GM21526 (cell line): Measurements from ENCODE around the gene DENND6A.
A peak's percentile ranks its signal among the peaks of the same experiment; 100 is the strongest.
"Not testable (repeated sequence)": the region's sequence is repeated elsewhere in the genome, so short reads cannot be mapped to it uniquely, and the experiment has no call there.

Experiments
- ATAC-seq: cut with Tn5 transposase; IDR thresholded peaks from one replicate; pipeline ENCODE4 v1.9.1; 2021; ENCODE audit warnings: moderate library complexity; ENCODE audit not compliant: unreplicated experiment, low FRiP score

The DENND6A gene, protein sequence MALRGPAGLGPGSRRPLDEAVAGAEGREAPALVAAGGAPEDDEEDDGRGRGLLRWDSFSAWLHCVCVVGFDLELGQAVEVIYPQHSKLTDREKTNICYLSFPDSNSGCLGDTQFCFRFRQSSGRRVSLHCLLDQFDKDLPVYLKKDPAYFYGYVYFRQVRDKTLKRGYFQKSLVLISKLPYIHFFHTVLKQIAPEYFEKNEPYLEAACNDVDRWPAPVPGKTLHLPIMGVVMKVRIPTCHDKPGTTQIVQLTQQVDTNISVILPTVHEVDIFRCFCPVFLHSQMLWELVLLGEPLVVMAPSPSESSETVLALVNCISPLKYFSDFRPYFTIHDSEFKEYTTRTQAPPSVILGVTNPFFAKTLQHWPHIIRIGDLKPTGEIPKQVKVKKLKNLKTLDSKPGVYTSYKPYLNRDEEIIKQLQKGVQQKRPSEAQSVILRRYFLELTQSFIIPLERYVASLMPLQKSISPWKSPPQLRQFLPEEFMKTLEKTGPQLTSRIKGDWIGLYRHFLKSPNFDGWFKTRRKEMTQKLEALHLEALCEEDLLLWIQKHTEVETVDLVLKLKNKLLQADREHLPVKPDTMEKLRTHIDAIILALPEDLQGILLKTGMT

DNA sequence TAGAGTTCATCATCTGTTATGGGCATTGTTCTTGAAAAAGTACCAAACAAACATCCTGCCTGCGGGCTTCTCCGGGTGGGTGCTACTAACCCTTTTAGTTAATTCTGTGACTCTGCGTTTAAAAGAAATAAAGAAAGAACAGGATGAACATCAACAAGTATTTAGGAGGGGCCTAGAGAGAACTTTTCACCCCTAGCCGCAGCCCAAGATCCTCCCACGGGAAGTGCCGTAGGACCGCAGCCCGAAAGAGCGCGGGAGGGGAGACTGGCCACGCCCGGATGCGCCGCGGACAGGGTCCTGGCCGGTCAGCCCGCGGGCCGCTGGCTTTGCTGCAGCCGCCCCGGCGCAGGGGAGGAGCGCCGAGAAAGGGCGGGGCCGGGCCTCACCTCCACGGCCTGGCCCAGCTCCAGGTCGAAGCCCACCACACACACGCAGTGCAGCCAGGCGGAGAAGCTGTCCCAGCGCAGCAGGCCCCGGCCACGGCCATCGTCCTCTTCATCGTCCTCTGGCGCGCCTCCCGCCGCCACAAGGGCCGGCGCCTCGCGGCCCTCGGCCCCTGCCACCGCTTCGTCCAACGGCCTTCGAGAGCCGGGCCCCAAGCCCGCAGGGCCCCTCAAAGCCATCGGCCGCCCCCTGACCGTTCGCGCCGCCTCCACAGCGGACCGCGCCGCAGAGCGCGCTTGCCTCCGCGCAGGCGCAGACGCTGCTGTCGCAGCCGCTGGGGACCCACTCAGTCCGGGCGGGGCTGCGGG, at the start of gene DENND6A:
DENND6A (minus strand) TSS at position 682 of the 752 bp plus-strand sequence; CDS start at position 623, 59 bp downstream.
- peak; percentile 72 for ATAC-seq

DNA sequence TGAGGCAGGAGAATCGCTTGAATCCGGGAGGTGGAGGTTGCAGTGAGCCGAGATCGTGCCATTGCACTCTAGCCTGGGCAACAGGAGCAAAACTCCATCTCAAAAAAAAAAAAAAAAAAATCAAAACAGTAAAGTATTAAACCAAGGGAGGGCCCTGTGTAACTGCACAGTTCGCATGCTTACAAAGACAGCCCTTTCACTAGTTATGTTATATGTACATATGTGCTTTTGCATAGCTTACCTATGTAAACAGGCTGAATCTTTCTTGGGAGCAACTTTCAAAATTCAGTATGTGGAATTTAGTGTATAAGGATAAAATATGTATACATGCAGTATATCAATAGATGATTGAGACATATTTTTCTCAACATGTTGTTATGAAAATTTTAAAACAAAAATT, 47.1 kb upstream of the DENND6A start:
- no peak for ATAC-seq

DNA sequence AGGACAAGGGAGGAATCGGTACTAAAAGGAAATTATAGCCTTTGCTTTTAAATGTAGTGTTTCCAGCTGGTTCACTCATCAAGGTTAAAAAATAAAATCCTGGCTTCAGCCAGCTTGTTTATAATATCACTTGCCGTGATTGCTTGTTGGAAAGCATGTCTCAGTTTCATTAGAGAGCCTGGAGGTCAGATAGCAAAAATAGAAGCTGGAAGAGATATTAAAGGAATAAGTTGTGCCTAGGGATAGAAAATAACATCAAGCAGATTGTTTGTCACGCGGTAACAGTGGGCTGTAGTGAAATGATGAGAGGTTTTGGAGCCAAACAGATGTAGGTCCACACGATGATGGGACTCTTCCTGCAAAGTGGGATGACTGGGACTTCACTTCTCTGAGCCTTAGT, 45.5 kb upstream of the DENND6A start:
- no peak for ATAC-seq

DNA sequence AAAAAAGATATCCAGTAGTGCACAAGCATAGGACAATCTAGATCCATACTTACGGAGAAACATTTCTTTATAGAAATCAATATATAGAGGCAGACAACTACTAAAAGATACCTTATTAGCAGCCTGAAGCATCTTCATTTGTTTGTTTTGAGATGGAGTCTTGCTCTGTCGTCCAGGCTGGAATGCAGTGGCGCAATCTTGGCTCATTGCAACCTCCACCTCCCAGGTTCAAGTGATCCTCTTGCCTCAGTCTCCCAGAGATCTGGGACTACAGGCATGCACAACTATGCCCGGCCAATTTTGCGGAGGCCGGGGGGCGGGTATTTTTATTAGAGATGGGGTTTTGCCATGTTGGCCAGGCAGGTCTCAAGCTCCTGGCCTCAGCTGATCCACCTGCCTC, 45.0 kb upstream of the DENND6A start:
- ATAC-seq: no peak

DNA sequence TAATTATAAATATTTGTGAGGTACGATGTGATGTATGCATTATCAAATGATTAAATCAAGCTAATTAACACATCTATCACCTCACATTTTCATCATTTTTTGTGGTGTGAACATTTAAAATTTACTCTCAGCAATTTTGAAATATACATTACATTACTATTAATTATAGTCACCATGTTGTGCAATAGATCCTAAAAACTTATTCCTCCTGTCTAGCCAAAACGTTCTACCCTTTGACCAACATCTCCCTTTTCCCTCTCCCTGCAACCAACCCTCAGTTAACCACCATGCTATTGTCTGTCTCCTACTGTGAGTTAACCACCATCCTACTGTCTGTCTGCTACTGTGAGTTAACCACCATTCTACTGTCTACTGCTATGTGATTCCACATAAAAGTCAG, 42.5 kb upstream of the DENND6A start:
- no peak for ATAC-seq

DNA sequence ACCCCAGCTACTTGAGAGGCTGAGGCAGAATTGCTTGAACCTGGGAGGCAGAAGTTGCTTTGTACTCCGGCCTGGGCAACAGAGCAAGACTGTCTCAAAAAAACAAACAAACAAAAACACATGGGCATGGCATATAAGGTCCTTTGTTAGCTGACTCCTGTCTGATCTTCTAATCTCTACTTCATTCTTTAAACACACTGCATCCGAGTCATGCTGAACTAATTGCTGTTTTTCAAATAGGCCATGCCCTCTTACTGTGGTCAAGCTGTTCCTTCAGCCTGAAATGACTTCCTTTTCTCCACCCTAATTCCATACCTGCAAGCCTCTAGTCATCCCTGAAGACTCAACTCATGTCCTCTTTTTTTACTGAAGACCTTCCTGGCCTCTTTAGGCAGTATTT, 40.9 kb upstream of the DENND6A start:
- ATAC-seq: no peak

DNA sequence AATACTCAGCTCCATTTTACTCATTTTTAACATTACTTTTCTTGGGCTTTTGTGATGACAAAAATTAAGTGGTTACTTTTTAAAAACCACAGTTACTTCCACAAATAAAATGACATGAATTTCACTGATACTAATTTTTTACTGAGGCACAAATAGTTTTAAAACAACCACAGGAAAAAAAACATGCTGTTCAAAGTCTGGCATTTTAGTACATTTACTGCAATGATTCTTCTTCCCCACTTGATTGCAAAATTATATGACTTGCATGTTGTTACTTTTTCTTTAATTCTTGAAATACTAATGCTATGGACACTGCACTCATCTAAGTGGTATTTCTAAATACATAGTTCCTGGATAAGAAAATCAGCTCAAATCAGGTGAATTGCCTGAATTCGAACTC, 38.4 kb upstream of the DENND6A start:
- no peak for ATAC-seq

DNA sequence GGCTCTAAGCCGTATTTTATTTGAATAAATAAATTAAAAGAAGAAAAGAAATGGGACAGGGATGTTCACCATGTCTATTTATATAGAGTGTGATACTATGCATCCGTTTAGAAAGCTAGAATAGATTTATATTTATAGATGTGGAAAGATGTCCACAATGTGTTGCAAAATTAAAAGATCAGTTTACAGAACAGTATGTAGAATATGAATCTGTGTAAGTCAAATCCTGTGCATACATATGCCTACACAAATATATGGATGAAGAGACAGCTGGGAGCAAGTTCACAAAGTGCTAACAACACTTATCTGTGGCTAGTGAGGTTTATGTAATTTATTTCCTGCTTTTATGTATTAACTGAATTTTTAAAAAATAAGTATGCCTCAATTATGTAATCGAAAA, 37.8 kb upstream of the DENND6A start:
- no peak for ATAC-seq

DNA sequence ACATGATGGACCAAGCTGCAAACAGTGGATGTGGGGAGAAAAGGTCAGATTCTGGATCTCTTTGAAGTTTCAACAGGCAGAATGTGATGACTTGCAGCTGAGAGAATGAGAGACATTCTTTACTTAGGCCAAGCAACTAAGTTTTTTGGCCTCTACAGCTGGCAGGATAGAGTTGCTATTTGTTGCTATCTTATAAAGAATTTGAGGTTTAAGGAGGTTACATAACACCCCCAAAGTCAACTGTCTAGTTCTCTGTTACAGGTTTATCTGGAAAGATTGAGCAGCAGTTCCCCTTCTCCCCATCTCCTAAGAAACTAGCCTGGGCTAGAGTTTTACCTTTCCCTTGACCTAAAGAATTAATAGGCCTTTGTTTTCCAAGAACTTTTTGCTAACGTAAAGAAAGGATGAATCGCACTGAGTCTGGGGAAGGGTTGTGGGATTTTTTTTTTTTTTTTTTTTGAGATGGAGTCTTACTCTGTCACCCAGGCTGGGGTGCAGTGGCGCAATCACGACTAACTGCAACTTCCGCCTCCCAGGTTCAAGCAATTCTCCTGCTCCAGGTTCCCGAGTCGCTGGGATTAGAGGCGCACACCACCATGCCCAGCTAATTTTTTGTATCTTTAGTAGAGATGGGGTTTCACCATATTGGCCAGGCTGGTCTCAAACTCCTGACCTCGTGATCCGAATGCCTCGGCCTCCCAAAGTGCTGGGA, 36.6 kb upstream of the DENND6A start:
- no peak for ATAC-seq

DNA sequence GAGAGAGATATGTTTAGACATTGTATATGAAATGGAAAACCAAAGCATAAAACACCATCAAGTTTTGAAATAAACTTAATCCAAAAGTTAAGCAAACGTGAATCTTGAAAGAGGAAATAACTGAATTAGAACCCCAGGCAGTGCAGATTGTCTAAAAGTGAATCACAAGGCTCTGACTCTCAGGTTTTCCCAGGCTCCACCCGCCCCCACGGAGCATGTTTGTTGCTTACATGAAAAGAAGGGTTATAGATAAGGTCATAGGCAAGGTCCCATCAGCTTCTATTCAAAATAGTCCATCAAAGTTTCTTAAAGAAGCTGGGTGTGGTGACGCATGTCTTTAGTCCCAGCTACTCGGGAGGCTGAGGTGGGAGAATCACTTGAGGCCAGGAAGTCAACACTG, 34.2 kb upstream of the DENND6A start:
- no peak for ATAC-seq

DNA sequence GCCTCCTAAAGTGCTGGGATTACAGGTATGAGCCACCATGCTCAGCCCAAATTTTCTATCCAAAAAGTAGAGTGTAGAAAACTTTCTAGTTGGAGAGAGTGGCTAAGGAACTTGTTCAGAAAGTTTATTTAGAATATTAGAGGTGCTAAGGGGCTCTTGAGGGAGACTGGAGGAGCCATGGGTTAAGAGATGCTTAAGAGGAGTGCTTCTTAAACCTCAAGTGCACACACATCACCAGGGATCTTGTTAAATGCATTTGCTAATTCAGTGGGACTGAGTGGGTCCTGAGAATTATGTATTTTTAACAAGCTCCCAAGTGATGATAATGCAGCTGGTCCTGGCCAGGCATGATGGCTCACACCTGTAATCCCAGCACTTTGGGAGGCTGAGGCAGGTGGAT, 33.5 kb upstream of the DENND6A start:
- ATAC-seq: no peak

DNA sequence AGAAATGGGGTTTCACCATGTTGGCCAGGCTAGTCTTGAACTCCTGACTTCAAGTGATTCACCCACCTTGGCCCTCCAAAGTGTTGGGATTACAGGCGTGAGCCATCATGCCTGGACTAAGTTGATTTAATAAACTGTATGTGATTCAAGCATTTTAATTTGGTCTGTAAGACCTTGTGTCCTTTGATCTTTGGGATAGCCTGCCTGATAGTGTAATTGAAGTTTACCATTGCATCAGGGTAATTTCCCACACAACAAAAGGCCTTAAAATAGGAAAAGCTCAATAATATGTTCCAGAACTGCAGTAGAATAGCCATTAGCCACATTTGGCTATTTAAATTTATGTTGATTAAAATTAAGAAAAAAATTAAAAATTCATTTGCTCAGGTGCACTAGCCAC, 25.2 kb upstream of the DENND6A start:
- no peak for ATAC-seq

DNA sequence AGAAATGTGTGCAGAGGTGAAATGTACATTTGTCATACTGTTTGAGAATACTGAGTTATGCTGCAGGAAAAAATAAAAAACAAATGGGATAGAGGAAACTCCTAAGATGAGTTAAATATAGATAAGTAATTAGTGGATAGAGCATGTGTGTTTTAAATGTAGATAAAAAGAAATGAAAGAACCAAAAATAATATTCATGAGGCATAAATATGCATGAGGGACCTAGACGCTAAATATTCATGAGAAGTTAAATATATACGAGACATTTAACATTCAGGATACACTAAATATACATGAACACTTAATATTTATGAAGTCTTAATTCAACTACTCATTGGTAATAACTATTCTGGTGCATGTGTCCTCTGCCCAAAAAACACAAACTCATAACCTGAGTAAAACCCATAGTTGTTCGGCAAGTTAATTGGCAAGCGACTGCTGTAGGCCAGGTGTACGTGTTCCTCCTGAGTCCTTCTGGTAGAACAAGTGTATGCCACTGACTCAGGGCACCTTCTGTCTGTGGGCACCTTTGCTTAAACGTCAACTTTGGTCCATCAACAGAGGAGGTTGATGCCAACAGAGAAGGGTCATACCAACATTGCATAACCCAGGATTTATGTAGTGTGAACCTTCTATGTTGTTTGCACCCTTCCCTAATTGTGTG, 24.5 kb upstream of the DENND6A start:
- no peak for ATAC-seq

DNA sequence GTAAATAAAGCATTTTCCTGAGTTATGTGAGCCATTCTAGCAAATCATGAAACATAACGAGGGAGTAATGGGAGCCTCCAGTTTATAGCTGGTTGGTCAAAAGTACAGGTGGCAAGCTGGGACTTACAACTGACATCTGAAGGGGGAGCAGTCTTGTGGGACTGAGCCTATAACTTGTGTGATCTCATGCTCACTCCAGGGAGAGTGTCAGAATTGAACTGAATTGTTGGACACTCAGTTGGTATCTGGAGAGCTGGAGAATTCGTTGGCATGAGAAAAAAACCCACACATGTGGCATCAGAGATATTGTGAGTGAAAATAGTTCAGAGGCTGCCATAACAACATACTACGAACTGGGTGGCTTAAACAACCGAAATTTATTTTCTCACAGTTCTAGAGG, 22.8 kb upstream of the DENND6A start:
- no peak for ATAC-seq

DNA sequence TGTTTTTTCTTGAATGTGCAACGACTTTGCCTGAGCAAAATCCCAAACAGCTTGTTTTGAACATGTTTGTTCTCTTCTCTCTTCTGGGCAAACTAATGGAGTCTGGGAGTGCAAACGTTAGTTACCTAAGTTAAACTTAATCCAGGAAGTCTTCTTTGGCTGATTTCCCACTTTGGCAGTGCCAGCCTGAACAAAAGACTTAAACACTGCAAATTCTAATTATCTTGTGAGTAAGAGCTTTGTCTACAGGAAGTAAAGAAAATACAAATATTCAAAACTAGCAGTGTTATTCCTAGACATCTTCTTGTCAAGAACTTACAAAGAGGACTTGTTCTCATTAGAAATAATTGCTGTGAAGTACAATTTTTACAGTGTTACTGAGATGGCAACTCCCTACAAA, 16.7 kb upstream of the DENND6A start:
- ATAC-seq: no peak

DNA sequence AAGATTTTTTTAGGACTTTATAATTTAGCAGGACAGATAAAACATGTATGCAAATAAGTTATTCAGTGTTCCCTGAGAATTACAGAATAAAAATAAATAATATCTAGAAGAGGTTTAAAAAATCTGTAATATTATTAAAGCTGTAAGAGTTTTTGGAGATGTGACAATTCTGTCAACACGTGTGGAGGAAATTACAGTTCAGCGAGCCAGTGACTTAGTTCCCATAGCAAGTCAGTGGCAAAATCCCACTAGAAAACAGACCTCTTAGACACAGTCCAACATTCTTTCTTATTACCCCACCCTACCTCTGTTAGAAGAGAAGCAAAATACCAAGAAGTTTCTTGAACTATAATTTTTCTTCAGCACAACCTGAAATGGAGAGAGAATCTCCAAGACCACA, 16.2 kb upstream of the DENND6A start:
- ATAC-seq: no peak

DNA sequence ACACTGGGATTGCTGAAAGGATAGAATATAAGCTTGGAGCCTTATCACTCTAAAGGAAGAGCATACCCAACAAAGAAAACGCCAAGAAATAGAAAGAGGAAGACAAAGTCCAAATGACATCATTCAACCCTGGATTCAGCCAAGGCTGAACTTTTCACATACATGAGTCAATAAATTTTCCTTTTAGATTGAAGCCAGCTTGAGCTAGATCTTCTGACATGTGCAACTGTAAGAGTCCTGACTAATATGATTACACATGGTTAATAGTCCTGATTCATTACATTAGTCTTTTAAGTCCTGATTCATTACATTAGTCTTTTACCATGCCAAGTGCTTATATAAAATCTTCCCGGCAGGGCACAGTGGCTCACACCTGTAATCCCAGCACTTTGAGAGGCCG, 13.6 kb upstream of the DENND6A start:
- ATAC-seq: no peak

DNA sequence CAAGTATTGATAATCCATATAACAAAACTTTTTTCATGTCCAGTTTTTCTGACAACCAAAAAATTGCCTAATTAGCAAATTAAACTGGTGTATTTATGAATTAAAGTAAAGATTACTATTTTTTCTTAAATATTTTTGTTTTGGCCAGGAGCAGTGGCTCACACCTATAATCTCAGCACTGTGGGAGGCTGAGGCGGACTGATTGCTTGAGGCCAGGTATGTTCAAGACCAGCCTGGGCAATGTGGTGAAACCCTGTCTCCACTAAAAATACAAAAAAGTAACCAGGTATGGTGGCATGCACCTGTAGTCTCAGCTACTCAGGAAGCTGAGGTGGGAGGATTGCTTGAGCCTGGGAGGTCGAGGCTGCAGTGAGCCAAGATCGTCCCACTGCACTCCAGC, 12.5 kb upstream of the DENND6A start:
- not testable (repeated sequence) for ATAC-seq

DNA sequence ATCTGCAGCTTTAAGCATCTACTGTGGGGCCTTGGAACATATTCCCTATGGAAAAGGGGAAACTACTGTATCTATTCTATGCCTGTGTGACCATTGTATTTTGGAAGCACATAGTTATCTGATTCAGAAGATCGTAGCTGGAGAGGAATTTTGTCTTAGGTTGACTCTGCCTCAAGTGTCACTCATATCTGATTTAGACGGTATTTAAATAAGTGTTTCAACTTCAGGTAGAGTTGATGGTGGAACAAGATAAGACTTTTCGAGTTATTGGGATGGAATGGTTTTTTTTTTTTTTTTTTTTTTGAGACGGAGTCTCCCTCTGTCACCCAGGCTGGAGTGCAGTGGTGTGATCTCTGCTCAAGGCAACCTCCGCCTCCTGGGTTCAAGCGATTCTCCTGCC, 8.9 kb upstream of the DENND6A start:
- ATAC-seq: no peak

DNA sequence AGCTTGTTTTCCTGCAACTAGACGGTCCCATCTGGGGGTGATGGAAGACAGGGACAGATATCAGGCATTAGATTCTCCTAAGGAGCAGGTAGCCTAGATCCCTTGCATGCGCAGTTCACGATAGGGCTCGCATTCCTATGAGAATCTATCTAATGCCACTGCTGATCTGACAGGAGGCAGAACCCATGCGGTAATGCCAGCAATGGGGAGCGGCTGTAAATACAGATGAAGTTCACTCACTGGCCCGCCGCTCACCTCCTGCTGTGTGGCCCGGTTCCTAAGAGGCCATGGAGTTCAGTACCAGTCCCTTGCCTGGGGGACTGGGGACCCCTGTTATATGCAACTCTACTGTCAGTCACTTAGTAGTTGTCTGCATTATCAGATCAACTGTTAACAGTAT, 7.9 kb upstream of the DENND6A start:
- ATAC-seq: no peak
